CD4-positive, alpha-beta T cell (primary cell): ENCODE measurements around the gene PRKN. TPM values are rescaled to one million over a fixed set of nuclear protein-coding genes. Genes with fewer than 3 reads are reported as not detected.

Source experiments
- ATAC-seq: fragments of 200-7000 bp; cut with Tn5 transposase; one replicate; pipeline ENCODE4 v1.10.0; 2022; ENCODE audit warnings: mild to moderate bottlenecking; ENCODE audit not compliant: poor library complexity
- CTCF ChIA-PET: fragments of 350-600 bp; sonication (Branson Sonifier 250); formaldehyde crosslinking; loops from one replicate; lab custom pipeline; 2021; ENCODE audit warnings: antibody characterized with exemption, inconsistent platforms; lab: Charles Lee
- POLR2A ChIA-PET: fragments of 350-600 bp; sonication (Branson Sonifier 250); formaldehyde crosslinking; loops from one replicate; lab custom pipeline; 2021; ENCODE audit warnings: antibody characterized with exemption, inconsistent platforms; lab: Charles Lee
- DNase-seq, 14 experiments: peaks; one replicate each; pipeline ENCODE4 v3.0.0-alpha.2; 2013 to 2020; ENCODE audit warnings: mixed read lengths in 2 of 14
- H3K27ac ChIP-seq, 2 donors: one replicate each; pipeline versions ENCODE4 v1.5.1 to v1.7.0; 2013; ENCODE audit warnings: low read length in 2 of 2, low read depth in 1 of 2, mild to moderate bottlenecking in 1 of 2
- H3K27me3 ChIP-seq, 2 experiments: 1 replicate in 1 of 2; 2 replicates in 1 of 2; pipeline versions ENCODE4 v1.6.1 to v1.7.0; 2013; ENCODE audit warnings: low read length in 2 of 2, control low read depth in 1 of 2, mild to moderate bottlenecking in 1 of 2, moderate library complexity in 1 of 2; ENCODE audit not compliant: insufficient read depth in 2 of 2, control insufficient read depth in 1 of 2
- H3K36me3 ChIP-seq: one replicate; pipeline ENCODE4 v1.6.1; 2013; ENCODE audit warnings: low read length, control low read depth; ENCODE audit not compliant: insufficient read depth
- H3K4me1 ChIP-seq: one replicate; pipeline ENCODE4 v1.6.1; 2013; ENCODE audit warnings: low read length, control low read depth; ENCODE audit not compliant: insufficient read depth
- H3K4me3 ChIP-seq: one replicate; pipeline ENCODE4 v1.5.1; 2013; ENCODE audit warnings: mild to moderate bottlenecking, low read length, moderate library complexity
- H3K9me3 ChIP-seq, 2 experiments: 1 replicate in 1 of 2; 2 replicates in 1 of 2; pipeline versions ENCODE4 v1.6.1 to v1.7.0; 2013; ENCODE audit warnings: low read length in 2 of 2, mild to moderate bottlenecking in 2 of 2, control low read depth in 1 of 2, moderate library complexity in 1 of 2; ENCODE audit not compliant: control insufficient read depth in 1 of 2, insufficient read depth in 1 of 2
- H3K27ac Mint-ChIP-seq: one replicate; pipeline ENCODE4 v1.8.0; 2020; ENCODE audit warnings: mixed read lengths
- H3K27me3 Mint-ChIP-seq: one replicate; pipeline ENCODE4 v1.8.0; 2021; ENCODE audit warnings: mixed read lengths
- H3K36me3 Mint-ChIP-seq: one replicate; pipeline ENCODE4 v1.8.0; 2021; ENCODE audit warnings: low read depth, mixed read lengths
- H3K4me1 Mint-ChIP-seq: one replicate; pipeline ENCODE4 v1.8.0; 2021; ENCODE audit warnings: low read depth, mixed read lengths
- H3K4me3 Mint-ChIP-seq: one replicate; pipeline ENCODE4 v1.8.0; 2020; ENCODE audit warnings: mild to moderate bottlenecking, mixed read lengths
- H3K9me3 Mint-ChIP-seq: one replicate; pipeline ENCODE4 v1.8.0; 2020; ENCODE audit warnings: mixed read lengths
- CTCF ChIP-seq: fragments of 200-600 bp; IDR thresholded peaks from one replicate; pipeline ENCODE4 v1.8.0; 2022; ENCODE audit warnings: antibody characterized with exemption, mild to moderate bottlenecking
- intact Hi-C, 2 experiments: fragments of 100-400 bp; cut with DNase I in 1 of 2; cut with micrococcal nuclease in 1 of 2; formaldehyde crosslinking; loops; one replicate each; pipeline versions ENCODE4 v1.15.1 to v1.9.0; 2023 to 2025; cut with DNase I, micrococcal nuclease
- total RNA-seq, 174 experiments: library from RNA in 2 of 174; stranded (reverse) in 2 of 174; gene quantifications; one replicate each; pipeline ENCODE4 v1.2.3 and lab custom pipeline; 2021 to 2026

Gene PRKN
- total RNA-seq, 2 experiments from 2014 or later, result 5.2 to 5.4 TPM

- Histone ChIP-seq H3K36me3 (no peaks in the 10 kb centered on the region), H3K4me1 (no peaks in the 10 kb centered on the region), H3K27ac (no peak overlapping the region), H3K9me3 (peaks cover 4 to 5% of the 10 kb centered on the region in 2 experiments), H3K27me3 (no peaks in the 10 kb centered on the region), H3K4me3 (no peak overlapping the region)
- ATAC-seq (no peak), DNase-seq (no peak)
- Mint-ChIP-seq H3K4me1 (no peaks in the 10 kb centered on the region), H3K9me3 (peaks cover 21% of the 10 kb centered on the region), H3K27ac (no peak overlapping the region), H3K36me3 (peaks cover 15% of the 10 kb centered on the region), H3K4me3 (no peak overlapping the region), H3K27me3 (no peaks in the 10 kb centered on the region)
- TF ChIP-seq CTCF, result no peak
- CTCF ChIA-PET, result no interaction called here
- intact Hi-C loops, result no loop called here
- POLR2A ChIA-PET, result no interaction called here
Measured at GRCh38 chr6:162078126-162078525, 649.4 kb downstream of the PRKN start.

GRCh38 chr6:162076816-162077215, 650.8 kb downstream of the PRKN start:
- H3K9me3 ChIP-seq, result peaks cover 4 to 10% of the 10 kb centered on the region in 2 experiments
- H3K36me3 ChIP-seq, result no peaks in the 10 kb centered on the region
- ATAC-seq (no peak), DNase-seq (no peak)
- intact Hi-C loops, result no loop called here
- peaks cover 17% of the 10 kb centered on the region for H3K9me3 Mint-ChIP-seq
- no peak for TF ChIP-seq CTCF
- H3K27ac ChIP-seq, result no peak overlapping the region
- no peaks in the 10 kb centered on the region for H3K27me3 Mint-ChIP-seq
- H3K27ac Mint-ChIP-seq, result no peak overlapping the region
- no peaks in the 10 kb centered on the region for H3K4me1 Mint-ChIP-seq
- ChIA-PET POLR2A (no interaction called here), CTCF (no interaction called here)
- H3K4me3 Mint-ChIP-seq, result no peak overlapping the region
- H3K4me1 ChIP-seq, result no peaks in the 10 kb centered on the region
- H3K27me3 ChIP-seq, result no peaks in the 10 kb centered on the region
- peaks cover 22% of the 10 kb centered on the region for H3K36me3 Mint-ChIP-seq
- no peak overlapping the region for H3K4me3 ChIP-seq

GRCh38 chr6:162074641-162075275, 652.8 kb downstream of the PRKN start:
- peaks cover 27% of the 10 kb centered on the region for H3K36me3 Mint-ChIP-seq
- POLR2A ChIA-PET, result no interaction called here
- intact Hi-C loops, result no loop called here
- no peak for TF ChIP-seq CTCF
- Histone ChIP-seq H3K4me3 (no peak overlapping the region), H3K9me3 (peaks cover 16 to 18% of the 10 kb centered on the region in 2 experiments), H3K4me1 (no peaks in the 10 kb centered on the region), H3K36me3 (no peaks in the 10 kb centered on the region), H3K27ac (no peak overlapping the region), H3K27me3 (no peaks in the 10 kb centered on the region)
- no peaks in the 10 kb centered on the region for H3K27me3 Mint-ChIP-seq
- CTCF ChIA-PET, result no interaction called here
- no peak overlapping the region for H3K4me3 Mint-ChIP-seq
- no peak overlapping the region for H3K27ac Mint-ChIP-seq
- ATAC-seq (no peak), DNase-seq (no peak)
- H3K4me1 Mint-ChIP-seq, result no peaks in the 10 kb centered on the region
- peaks cover 23% of the 10 kb centered on the region for H3K9me3 Mint-ChIP-seq
